Cardiac muscle cell (in vitro differentiated cells and primary cell): Measurements from ENCODE around the gene ATN1. TPM values are rescaled to one million over a fixed set of nuclear protein-coding genes. Genes with fewer than 3 reads are reported as not detected.

Experiments used
- DNase-seq, 2 donors: peaks; one replicate each; pipeline versions ENCODE4 v3.0.0 to v3.0.0-alpha.2; 2010 to 2017; ENCODE audit warnings: low read depth in 1 of 2, low spot score in 1 of 2
- H3K27ac ChIP-seq: fragments of 200-600 bp; sonication (generic); 2 replicates; pipeline ENCODE4 v1.5.1; 2016
- H3K27me3 ChIP-seq: fragments of 200-600 bp; sonication (generic); 2 replicates; pipeline ENCODE4 v1.6.0; 2016; ENCODE audit warnings: control low read depth
- H3K36me3 ChIP-seq: fragments of 200-600 bp; sonication (generic); 2 replicates; pipeline ENCODE4 v1.5.1; 2016; ENCODE audit warnings: control low read depth
- H3K4me1 ChIP-seq: fragments of 200-600 bp; sonication (generic); 2 replicates; pipeline ENCODE4 v1.8.1; 2017; ENCODE audit warnings: low read depth, mild to moderate bottlenecking, mixed run types
- H3K4me3 ChIP-seq: fragments of 200-600 bp; sonication (generic); 2 replicates; pipeline ENCODE4 v1.5.1; 2016; ENCODE audit warnings: mild to moderate bottlenecking
- H3K9me3 ChIP-seq: fragments of 200-600 bp; sonication (generic); 2 replicates; pipeline ENCODE4 v1.5.1; 2017; ENCODE audit warnings: low read depth, mild to moderate bottlenecking, control low read depth
- polyA plus RNA-seq: library from polyadenylated mRNA; unstranded; fragments of >200 nt; fragmentation: Nextera tagmentation; extraction: Ambion mirVana; gene quantifications from 2 replicates; pipeline ENCODE4 v1.2.1, GENCODE V29; 2016
- total RNA-seq: library from RNA; depleted of rRNA; stranded (reverse); fragments of >200 nt; gene quantifications from 2 replicates; pipeline ENCODE4 v1.2.3, GENCODE V29; 2016
- TF ChIP-seq, protein P1 (sequence below): IDR thresholded peaks from 2 replicates; pipeline ENCODE4 v1.5.1; 2012; ENCODE audit warnings: low read depth, mild to moderate bottlenecking, low read length

The ATN1 gene
- total and polyA plus RNA-seq, 2 experiments from 2014 or later, result 22.8 to 46.4 TPM

GRCh38 chr12:6912164-6912935 lies 15.4 kb upstream of the ATN1 start:
- H3K9me3 ChIP-seq, result no peaks in the 10 kb centered on the region
- TF ChIP-seq, protein P1, sequence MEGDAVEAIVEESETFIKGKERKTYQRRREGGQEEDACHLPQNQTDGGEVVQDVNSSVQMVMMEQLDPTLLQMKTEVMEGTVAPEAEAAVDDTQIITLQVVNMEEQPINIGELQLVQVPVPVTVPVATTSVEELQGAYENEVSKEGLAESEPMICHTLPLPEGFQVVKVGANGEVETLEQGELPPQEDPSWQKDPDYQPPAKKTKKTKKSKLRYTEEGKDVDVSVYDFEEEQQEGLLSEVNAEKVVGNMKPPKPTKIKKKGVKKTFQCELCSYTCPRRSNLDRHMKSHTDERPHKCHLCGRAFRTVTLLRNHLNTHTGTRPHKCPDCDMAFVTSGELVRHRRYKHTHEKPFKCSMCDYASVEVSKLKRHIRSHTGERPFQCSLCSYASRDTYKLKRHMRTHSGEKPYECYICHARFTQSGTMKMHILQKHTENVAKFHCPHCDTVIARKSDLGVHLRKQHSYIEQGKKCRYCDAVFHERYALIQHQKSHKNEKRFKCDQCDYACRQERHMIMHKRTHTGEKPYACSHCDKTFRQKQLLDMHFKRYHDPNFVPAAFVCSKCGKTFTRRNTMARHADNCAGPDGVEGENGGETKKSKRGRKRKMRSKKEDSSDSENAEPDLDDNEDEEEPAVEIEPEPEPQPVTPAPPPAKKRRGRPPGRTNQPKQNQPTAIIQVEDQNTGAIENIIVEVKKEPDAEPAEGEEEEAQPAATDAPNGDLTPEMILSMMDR, result no peak
- no peaks in the 10 kb centered on the region for H3K36me3 ChIP-seq
- H3K27me3 ChIP-seq, result no peaks in the 10 kb centered on the region
- no peak overlapping the region for H3K4me3 ChIP-seq
- H3K4me1 ChIP-seq, result no peaks in the 10 kb centered on the region
- no peak for DNase-seq
- no peak overlapping the region for H3K27ac ChIP-seq

DNA sequence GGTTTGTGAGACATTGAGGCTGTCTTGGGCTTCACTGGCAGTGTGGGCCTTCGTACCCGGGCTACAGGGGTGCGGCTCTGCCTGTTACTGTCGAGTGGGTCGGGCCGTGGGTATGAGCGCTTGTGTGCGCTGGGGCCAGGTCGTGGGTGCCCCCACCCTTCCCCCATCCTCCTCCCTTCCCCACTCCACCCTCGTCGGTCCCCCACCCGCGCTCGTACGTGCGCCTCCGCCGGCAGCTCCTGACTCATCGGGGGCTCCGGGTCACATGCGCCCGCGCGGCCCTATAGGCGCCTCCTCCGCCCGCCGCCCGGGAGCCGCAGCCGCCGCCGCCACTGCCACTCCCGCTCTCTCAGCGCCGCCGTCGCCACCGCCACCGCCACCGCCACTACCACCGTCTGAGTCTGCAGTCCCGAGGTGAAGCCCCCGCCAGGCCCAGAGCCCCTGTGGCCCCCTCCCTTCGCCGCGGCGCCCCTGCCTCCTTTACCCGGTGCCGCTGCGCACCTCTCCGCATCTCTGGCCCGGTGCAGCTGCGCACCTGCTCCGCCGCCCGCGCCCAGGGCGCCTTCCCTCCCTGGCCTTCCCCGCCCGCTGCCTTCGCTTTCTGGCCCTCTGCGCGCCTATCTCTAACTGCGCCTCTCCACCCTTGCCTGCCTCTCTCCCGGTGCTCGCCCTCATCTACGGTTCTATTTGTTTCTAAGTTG lies 13.4 kb upstream of the ATN1 start, which contains the start of gene ENO2:
TSS of gene ENO2 (plus strand) at position 335 of the 701 bp plus-strand sequence. CDS start 1,253 bp downstream, outside the sequence.
- H3K9me3 ChIP-seq, result no peaks in the 10 kb centered on the region
- H3K4me3 ChIP-seq, result peak within 1 kb of the TSS; percentile 69
- no peaks in the 10 kb centered on the region for H3K27me3 ChIP-seq
- peak; percentile 66 to 80 for DNase-seq
- peaks cover 2% of the 10 kb centered on the region for H3K36me3 ChIP-seq
- no peak within 1 kb of the TSS for H3K27ac ChIP-seq
- H3K4me1 ChIP-seq, result no peaks in the 10 kb centered on the region
- TF ChIP-seq, protein P1, result no peak

GRCh38 chr12:6914947-6915788 lies 12.6 kb upstream of the ATN1 start:
- TF ChIP-seq, protein P1, result no peak
- Histone ChIP-seq H3K36me3 (peaks cover 2% of the 10 kb centered on the region), H3K9me3 (no peaks in the 10 kb centered on the region), H3K27ac (no peak overlapping the region), H3K4me3 (peak overlapping the region; percentile 69), H3K27me3 (no peaks in the 10 kb centered on the region), H3K4me1 (no peaks in the 10 kb centered on the region)
- DNase-seq, result peak in 1 of 2 donors; percentile 27

DNA sequence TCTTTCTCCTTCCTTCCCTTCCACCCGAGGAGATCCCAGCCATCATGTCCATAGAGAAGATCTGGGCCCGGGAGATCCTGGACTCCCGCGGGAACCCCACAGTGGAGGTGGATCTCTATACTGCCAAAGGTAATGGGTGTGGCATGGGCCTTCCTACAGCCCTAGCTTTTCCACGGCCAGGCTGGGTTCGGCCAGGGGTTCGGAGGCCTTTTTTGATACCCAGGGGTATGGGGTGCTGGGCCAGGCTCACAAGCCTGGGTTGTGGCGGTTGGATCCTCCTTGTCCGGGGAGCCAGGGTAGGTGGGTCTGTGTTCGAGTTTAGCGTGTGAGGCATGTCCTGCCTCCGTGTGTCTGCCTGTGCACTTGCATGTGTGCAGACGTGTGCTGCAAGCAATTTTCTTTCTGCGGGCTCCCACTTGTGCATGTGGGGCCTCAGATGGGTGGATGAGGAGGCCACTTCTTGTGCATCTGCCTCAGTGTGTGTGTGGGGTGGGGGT lies 11.9 kb upstream of the ATN1 start:
- Histone ChIP-seq H3K4me3 (no peak overlapping the region), H3K36me3 (peaks cover 2% of the 10 kb centered on the region), H3K27ac (no peak overlapping the region), H3K27me3 (no peaks in the 10 kb centered on the region), H3K9me3 (no peaks in the 10 kb centered on the region), H3K4me1 (no peaks in the 10 kb centered on the region)
- DNase-seq, result no peak
- TF ChIP-seq, protein P1, result no peak

GRCh38 chr12:6916426-6917200 lies 11.1 kb upstream of the ATN1 start:
- no peaks in the 10 kb centered on the region for H3K4me1 ChIP-seq
- H3K36me3 ChIP-seq, result peaks cover 4% of the 10 kb centered on the region
- H3K27ac ChIP-seq, result no peak overlapping the region
- no peaks in the 10 kb centered on the region for H3K9me3 ChIP-seq
- TF ChIP-seq, protein P1, result no peak
- no peaks in the 10 kb centered on the region for H3K27me3 ChIP-seq
- no peak for DNase-seq
- no peak overlapping the region for H3K4me3 ChIP-seq
